ENCODE measurements around the gene LCORL. TPM values are rescaled to one million over a fixed set of nuclear protein-coding genes. Genes with fewer than 3 reads are reported as not detected.

Gene LCORL
- total and polyA plus RNA-seq, 11 donors = 1.3 to 12.1 (median 5.8) TPM

DNA sequence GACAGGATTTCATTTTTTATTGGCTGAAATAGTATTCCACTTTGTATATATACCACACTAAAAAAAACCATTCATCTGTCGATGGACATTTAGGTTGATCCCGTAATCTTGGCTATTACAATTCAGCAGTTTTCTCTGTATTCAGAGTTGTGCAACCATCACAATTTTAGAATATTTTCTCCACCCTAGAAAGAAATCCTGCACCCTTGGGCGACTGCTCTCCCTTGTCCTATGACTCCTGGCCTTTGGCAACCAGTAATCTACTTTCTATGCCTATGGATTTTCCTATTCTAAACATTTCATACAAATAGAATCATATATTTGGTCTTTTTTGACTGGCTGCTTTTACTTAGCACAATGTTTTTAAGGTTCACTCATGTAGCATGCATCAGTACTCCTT lies 126.1 kb downstream of the LCORL start:
- no peaks in the 10 kb centered on the region for H3K36me3 ChIP-seq
- H3K4me3 ChIP-seq = no peak overlapping the region
- TF ChIP-seq POLR2A (IDR thresholded peaks at IDR 0.05) = no peak
- TF ChIP-seq, protein P1, sequence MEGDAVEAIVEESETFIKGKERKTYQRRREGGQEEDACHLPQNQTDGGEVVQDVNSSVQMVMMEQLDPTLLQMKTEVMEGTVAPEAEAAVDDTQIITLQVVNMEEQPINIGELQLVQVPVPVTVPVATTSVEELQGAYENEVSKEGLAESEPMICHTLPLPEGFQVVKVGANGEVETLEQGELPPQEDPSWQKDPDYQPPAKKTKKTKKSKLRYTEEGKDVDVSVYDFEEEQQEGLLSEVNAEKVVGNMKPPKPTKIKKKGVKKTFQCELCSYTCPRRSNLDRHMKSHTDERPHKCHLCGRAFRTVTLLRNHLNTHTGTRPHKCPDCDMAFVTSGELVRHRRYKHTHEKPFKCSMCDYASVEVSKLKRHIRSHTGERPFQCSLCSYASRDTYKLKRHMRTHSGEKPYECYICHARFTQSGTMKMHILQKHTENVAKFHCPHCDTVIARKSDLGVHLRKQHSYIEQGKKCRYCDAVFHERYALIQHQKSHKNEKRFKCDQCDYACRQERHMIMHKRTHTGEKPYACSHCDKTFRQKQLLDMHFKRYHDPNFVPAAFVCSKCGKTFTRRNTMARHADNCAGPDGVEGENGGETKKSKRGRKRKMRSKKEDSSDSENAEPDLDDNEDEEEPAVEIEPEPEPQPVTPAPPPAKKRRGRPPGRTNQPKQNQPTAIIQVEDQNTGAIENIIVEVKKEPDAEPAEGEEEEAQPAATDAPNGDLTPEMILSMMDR (IDR thresholded peaks at IDR 0.05) = no peak
- no peaks in the 10 kb centered on the region for H3K4me1 ChIP-seq
- no peaks in the 10 kb centered on the region for H3K9me3 ChIP-seq
- DNase-seq = no peak
- H3K27ac ChIP-seq = no peak overlapping the region
- 96 to 99% (median 98%) methylated on average over 3 of the region's 3 CpGs for WGBS, 4 donors
- ATAC-seq = no peak
- no peaks in the 10 kb centered on the region for H3K27me3 ChIP-seq
- intact Hi-C loops (cut with DNase I) = no loop called here

- WGBS, 4 donors = 88 to 95% (median 91%) methylated on average over 3 of the region's 3 CpGs
- no peak for ATAC-seq
- no peaks in the 10 kb centered on the region for H3K4me1 ChIP-seq
Measured at GRCh38 chr4:17894421-17894820, 127.1 kb downstream of the LCORL start.

GRCh38 chr4:17889692-17890091 lies 131.9 kb downstream of the LCORL start:
- Histone ChIP-seq H3K9me3 (no peaks in the 10 kb centered on the region), H3K4me1 (no peaks in the 10 kb centered on the region), H3K36me3 (peaks cover 0 to 10% (median under 1%) of the 10 kb centered on the region in 9 donors), H3K27ac (no peak overlapping the region), H3K4me3 (no peak overlapping the region), H3K27me3 (no peaks in the 10 kb centered on the region)
- WGBS, 4 donors = 93 to 96% (median 94%) methylated on average over 1 of the region's 1 CpG
- TF ChIP-seq POLR2A (IDR thresholded peaks at IDR 0.05) = no peak
- TF ChIP-seq, protein P1 (IDR thresholded peaks at IDR 0.05) = no peak
- no peak for DNase-seq
- ATAC-seq = no peak
- intact Hi-C loops (cut with DNase I) = no loop called here

More at GRCh38 chr4:17894421-17894820, 127.1 kb downstream of the LCORL start:
- H3K4me3 ChIP-seq = no peak overlapping the region
- no peak overlapping the region for H3K27ac ChIP-seq
- no peaks in the 10 kb centered on the region for H3K9me3 ChIP-seq
- TF ChIP-seq, protein P1 (IDR thresholded peaks at IDR 0.05) = no peak
- TF ChIP-seq POLR2A (IDR thresholded peaks at IDR 0.05) = no peak
- no peak for DNase-seq
- H3K36me3 ChIP-seq = no peaks in the 10 kb centered on the region
- H3K27me3 ChIP-seq = no peaks in the 10 kb centered on the region
- intact Hi-C loops (cut with DNase I) = no loop called here

GRCh38 chr4:17884511-17884910 lies 137.0 kb downstream of the LCORL start:
- TF ChIP-seq POLR2A (IDR thresholded peaks at IDR 0.05) = no peak
- TF ChIP-seq, protein P1 (IDR thresholded peaks at IDR 0.05) = no peak
- intact Hi-C loops (cut with DNase I) = no loop called here
- H3K4me3 ChIP-seq = no peak overlapping the region
- DNase-seq (no peak), ATAC-seq (no peak)
- no peaks in the 10 kb centered on the region for H3K27me3 ChIP-seq
- H3K36me3 ChIP-seq = peaks cover 0 to 19% (median 7%) of the 10 kb centered on the region in 9 donors
- H3K27ac ChIP-seq = no peak overlapping the region
- H3K4me1 ChIP-seq = no peaks in the 10 kb centered on the region
- H3K9me3 ChIP-seq = no peaks in the 10 kb centered on the region
- WGBS, 4 donors = 93 to 98% (median 95%) methylated on average over 2 of the region's 2 CpGs

Measured in heart left ventricle (tissue), 16 donors.